Ishikawa (cell line): ENCODE measurements around the gene NLRP9.

Source experiments
- EGR1 ChIP-seq: IDR thresholded peaks from 2 replicates; pipeline ENCODE4 v1.6.1; 2012
- NFIC ChIP-seq: IDR thresholded peaks from 2 replicates; pipeline ENCODE4 v1.6.1; 2012
- TAF1 ChIP-seq: IDR thresholded peaks from 2 replicates; pipeline ENCODE4 v1.6.1; 2012; ENCODE audit warnings: low read depth, mild to moderate bottlenecking
- YY1 ChIP-seq: IDR thresholded peaks from 2 replicates; pipeline ENCODE4 v1.6.1; 2012; ENCODE audit warnings: low read depth

GRCh38 chr19:55698256-55698655, 39.9 kb downstream of the NLRP9 start:
- no peak for TF ChIP-seq NFIC
- TF ChIP-seq EGR1 = no peak
- no peak for TF ChIP-seq TAF1
- no peak for TF ChIP-seq YY1
